GM12892 (cell line): Measurements from ENCODE around the gene C1orf122.

Source experiments
- POLR2A ChIP-seq: IDR thresholded peaks from 2 replicates; pipeline ENCODE4 v1.6.1; 2011; ENCODE audit warnings: low read depth, low read length, control low read depth
- TAF1 ChIP-seq: IDR thresholded peaks from 2 replicates; pipeline ENCODE4 v1.6.1; 2011; ENCODE audit warnings: low read depth, mild to moderate bottlenecking, control low read depth, low read length, borderline replicate concordance

DNA sequence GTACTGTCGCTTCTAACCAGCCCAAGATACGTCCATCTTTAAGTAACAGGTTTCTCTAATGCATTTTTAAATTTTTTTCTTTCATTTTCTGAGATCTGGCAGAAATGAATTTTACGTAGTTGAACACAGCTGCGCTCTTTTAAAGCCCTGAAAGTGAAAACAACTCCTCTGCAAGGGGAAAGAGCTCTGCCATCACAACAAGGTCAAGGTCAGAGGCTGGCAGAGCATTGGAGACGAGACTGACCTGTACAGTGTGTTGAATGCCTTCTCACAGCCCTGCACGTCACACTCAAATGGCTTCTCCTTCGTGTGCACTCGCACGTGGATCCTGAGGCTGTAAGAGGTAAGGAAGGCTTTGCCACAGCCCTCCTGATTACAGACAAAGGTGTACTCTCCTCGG lies 32.1 kb downstream of the C1orf122 start:
- no peak for TF ChIP-seq POLR2A
- no peak for TF ChIP-seq TAF1
